HepG2 (cell line): ENCODE measurements around the gene SLC13A2. TPM values are rescaled to one million over a fixed set of nuclear protein-coding genes. Genes with fewer than 3 reads are reported as not detected.

ENCODE experiments used
- ATAC-seq: fragments of 200-7000 bp; cut with Tn5 transposase; 3 replicates; pipeline ENCODE4 v1.9.1; 2020; ENCODE audit warnings: mild to moderate bottlenecking, moderate library complexity
- BruUV-seq: library from RNA; stranded (reverse); fragments of 400-500 nt; replicated peaks from 2 replicates; lab custom pipeline; 2021; lab: Mats Ljungman, UMichigan
- CTCF ChIA-PET: fragments of 300-600 bp; formaldehyde crosslinking; extraction: SDS; loops from one replicate; lab custom pipeline; 2021; ENCODE audit warnings: low total read pairs, inconsistent platforms, low intra/inter-chr PET ratio; lab: Yijun Ruan, JAX
- POLR2A ChIA-PET: fragments of 350-600 bp; sonication (Branson Sonifier 250); formaldehyde crosslinking; loops from one replicate; lab custom pipeline; 2020; ENCODE audit warnings: antibody characterized with exemption, inconsistent platforms; lab: Yijun Ruan, JAX
- DNase-seq: peaks from one replicate; pipeline ENCODE4 v3.0.0-alpha.2; 2015; ENCODE audit warnings: low spot score
- FAIRE-seq: peaks from 3 replicates; lab custom pipeline; 2011; peaks lifted over from hg19 to GRCh38; lab: Jason Lieb, UNC
- H2AFZ ChIP-seq: one replicate; pipeline ENCODE4 v1.6.1; 2011; ENCODE audit warnings: low read length, inconsistent platforms
- H3K27ac ChIP-seq: fragments of 300-600 bp; 3 replicates; pipeline ENCODE4 v1.8.0; 2011; ENCODE audit warnings: mixed run types, mild to moderate bottlenecking, mixed read lengths, low read length, inconsistent platforms; ENCODE audit not compliant: insufficient read depth; ENCODE audit errors: extremely low read length
- H3K27me3 ChIP-seq, 2 experiments: fragments of 200-600 bp in 1 of 2; 2 replicates in 1 of 2; 3 replicates in 1 of 2; pipeline versions ENCODE4 v1.6.0 to v1.8.0; 2011; ENCODE audit warnings: low read length in 2 of 2, mild to moderate bottlenecking in 2 of 2, moderate library complexity in 2 of 2, inconsistent platforms in 1 of 2; ENCODE audit not compliant: insufficient read depth in 2 of 2, control insufficient read depth in 1 of 2
- H3K36me3 ChIP-seq, 2 experiments: fragments of 200-600 bp in 1 of 2; replicated peaks in 1 of 2; 2 replicates in 1 of 2; 3 replicates in 1 of 2; pipeline versions ENCODE4 v1.5.1 to v1.8.0; 2011; ENCODE audit warnings: low read length in 2 of 2, inconsistent platforms in 1 of 2; ENCODE audit not compliant: insufficient read depth in 2 of 2, control insufficient read depth in 1 of 2
- H3K4me1 ChIP-seq: 2 replicates; pipeline ENCODE4 v1.5.1; 2012; ENCODE audit warnings: low read length, inconsistent platforms; ENCODE audit not compliant: insufficient read depth
- H3K4me2 ChIP-seq: 2 replicates; pipeline ENCODE4 v1.6.0; 2011; ENCODE audit warnings: low read depth, low read length, inconsistent platforms
- H3K4me3 ChIP-seq, 3 experiments: fragments of 200-600 bp in 1 of 3; sonication (generic), shearing (Covaris generic) in 1 of 3; replicated peaks in 1 of 3; 2 replicates each; pipeline ENCODE4 v1.5.1; 2011 to 2016; ENCODE audit warnings: low read length in 3 of 3, inconsistent platforms in 2 of 3, low read depth in 2 of 3, mild to moderate bottlenecking in 2 of 3, control low read depth in 1 of 3, mixed read lengths in 1 of 3; ENCODE audit not compliant: insufficient read depth in 1 of 3
- H3K79me2 ChIP-seq: one replicate; pipeline ENCODE4 v1.6.1; 2011; ENCODE audit warnings: low read length, inconsistent platforms; ENCODE audit not compliant: insufficient read depth
- H3K9ac ChIP-seq: 2 replicates; pipeline ENCODE4 v1.6.0; 2011; ENCODE audit warnings: mild to moderate bottlenecking, low read depth, low read length, inconsistent platforms; ENCODE audit not compliant: insufficient read depth
- H3K9me3 ChIP-seq: 2 replicates; pipeline ENCODE4 v1.5.1; 2012; ENCODE audit warnings: mild to moderate bottlenecking, low read length
- H4K20me1 ChIP-seq: 2 replicates; pipeline ENCODE4 v1.6.0; 2011; ENCODE audit warnings: inconsistent platforms, mild to moderate bottlenecking, low read length, moderate library complexity; ENCODE audit not compliant: insufficient read depth
- ATRX ChIP-seq: sonication (generic); formaldehyde crosslinking; IDR thresholded peaks from 2 replicates; pipeline ENCODE4 v1.4.0; 2020; ENCODE audit warnings: missing genetic modification reagents, borderline replicate concordance
- HIVEP1 ChIP-seq: sonication (generic); formaldehyde crosslinking; IDR thresholded peaks from 2 replicates; pipeline ENCODE4 v1.4.0; 2020; ENCODE audit warnings: mild to moderate bottlenecking, missing genetic modification reagents
- LCORL ChIP-seq, 2 experiments: fragments of 450-650 bp in 1 of 2; sonication (generic) in 1 of 2; formaldehyde crosslinking in 1 of 2; IDR thresholded peaks; 2 replicates each; pipeline versions ENCODE4 v1.5.0 to v1.6.1; 2017 to 2020; ENCODE audit warnings: antibody characterized with exemption in 1 of 2, missing genetic modification reagents in 1 of 2
- NR2F2 ChIP-seq: IDR thresholded peaks from 2 replicates; pipeline ENCODE4 v1.6.1; 2012; ENCODE audit warnings: low read depth, inconsistent platforms, borderline replicate concordance
- THYN1 ChIP-seq: sonication (generic); formaldehyde crosslinking; IDR thresholded peaks from 2 replicates; pipeline ENCODE4 v1.8.1; 2023; ENCODE audit warnings: low read depth, mild to moderate bottlenecking, moderate library complexity, missing genetic modification reagents, borderline replicate concordance
- ZFP91 ChIP-seq: sonication (generic); formaldehyde crosslinking; IDR thresholded peaks from 2 replicates; pipeline ENCODE4 v1.9.0; 2022; ENCODE audit warnings: missing genetic modification reagents, mild to moderate bottlenecking, borderline replicate concordance
- ZNF432 ChIP-seq: sonication (generic); formaldehyde crosslinking; IDR thresholded peaks from 2 replicates; pipeline ENCODE4 v1.5.0; 2020; ENCODE audit warnings: missing genetic modification reagents, mild to moderate bottlenecking, borderline replicate concordance
- WGBS: methylation state at CpG from one replicate; pipeline ENCODE4 v1.1.6; 2017; ENCODE audit warnings: low lambda C conversion rate; 5-methylcytosine and 5-hydroxymethylcytosine counted together
- in situ Hi-C: cut with HindIII; loops from 2 replicates; pipeline ENCODE4 v1.10.0; 2017; ENCODE audit warnings: low pct_unique_long_range_greater_than_20kb; ENCODE audit not compliant: extremely low pct_ligation_motif_present
- intact Hi-C: fragments of 100-400 bp; cut with micrococcal nuclease; formaldehyde crosslinking; loops from one replicate; pipeline ENCODE4 v1.10.0; 2022; ENCODE audit not compliant: unreplicated experiment
- polyA plus RNA-seq, 8 experiments: library from polyadenylated mRNA; depleted of rRNA in 3 of 8; stranded (reverse) in 7 of 8; unstranded in 1 of 8; fragments of >200 nt; fragmentation: Illumina TruSeq in 4 of 8; extraction: Trizol in 4 of 8; gene quantifications; 2 replicates each; pipeline versions ENCODE4 v1.2.1 to v1.2.3, GENCODE V29; 2011 to 2016; ENCODE audit warnings: low read depth in 4 of 8, missing spikeins in 1 of 8, mixed read lengths in 1 of 8; ENCODE audit not compliant: insufficient read depth in 1 of 8
- total RNA-seq, 5 experiments: library from RNA; depleted of rRNA; stranded (reverse); fragments of >200 nt; fragmentation: Illumina TruSeq; extraction: Trizol; gene quantifications; 2 replicates each; pipeline ENCODE4 v1.2.3, GENCODE V29; 2016; ENCODE audit warnings: low read depth in 1 of 5

Gene SLC13A2
- total and polyA plus RNA-seq, 2 of the 13 experiments (the other 11 are each of a cell fraction or from before 2014, with no cell fraction given) = 0.07 TPM; not detected in 1

- BruUV-seq = no TSS peak
- Histone ChIP-seq H3K27me3 (peaks cover 4 to 15% of the 10 kb centered on the region in 2 experiments; a peak in 4 of 5 replicates), H3K4me2 (no peak overlapping the region), H3K4me3 (no peak overlapping the region), H3K4me1 (peaks cover 6% of the 10 kb centered on the region), H3K79me2 (no peaks in the 10 kb centered on the region), H3K36me3 (no peaks in the 10 kb centered on the region)
- intact Hi-C loops = loop anchor here (1.0 kb wide), 1 partner anchor 46 kb away; no protein-coding TSS in a partner anchor
- POLR2A ChIA-PET = no interaction called here
- WGBS = no CpG with 5 or more reads among the region's 4 CpGs
- DNase-seq = no peak
- CTCF ChIA-PET = interaction anchor here (0.8 to 2.3 kb wide), 3 partner anchors 44 to 47 kb away, joined by 3 to 45 read pairs (median 3); no protein-coding TSS in a partner anchor
- in situ Hi-C loops = no loop called here
- TF ChIP-seq THYN1 (CRISPR knock-in tag) (no peak), ZNF432 (no peak), ZFP91 (CRISPR knock-in tag) (no peak), NR2F2 (no peak), LCORL (IDR thresholded peaks at IDR 0.05) (no peak), LCORL (CRISPR knock-in tag; IDR thresholded peaks at IDR 0.05) (no peak), ATRX (CRISPR knock-in tag) (no peak), HIVEP1 (no peak)
- TF ChIP-seq, all 625 proteins: peak for 0
- Histone ChIP-seq H2AFZ (no peak overlapping the region), H3K27ac (no peak overlapping the region), H4K20me1 (no peaks in the 10 kb centered on the region), H3K9me3 (no peaks in the 10 kb centered on the region), H3K9ac (no peak overlapping the region)
- FAIRE-seq (no peak), ATAC-seq (no peak)
Observed at GRCh38 chr17:28540231-28540630, 66.8 kb downstream of the SLC13A2 start.
